TTC549 (cell line): ENCODE results near the gene PHF24.

Experiments
- FAIRE-seq: peaks from 2 replicates; lab custom pipeline; 2012; peaks lifted over from hg19 to GRCh38; lab: Jason Lieb, UNC

PHF24 gene

GRCh38 chr9:34984049-34984448, 26.0 kb downstream of the PHF24 start:
- no peak for FAIRE-seq

- no peak for FAIRE-seq
These were observed 27.3 kb downstream of the PHF24 start for GRCh38 chr9:34985311-34985899.

GRCh38 chr9:34986540-34987047, 28.5 kb downstream of the PHF24 start:
- no peak for FAIRE-seq

GRCh38 chr9:34987160-34987901, 29.2 kb downstream of the PHF24 start:
- FAIRE-seq = no peak

GRCh38 chr9:34988218-34989002, 30.3 kb downstream of the PHF24 start:
- no peak for FAIRE-seq

- FAIRE-seq = peak; percentile 90
These were observed 31.2 kb downstream of the PHF24 start, which contains the start of gene DNAJB5 for GRCh38 chr9:34989003-34989945. TSS of gene DNAJB5 (plus strand) at chr9:34989745. CDS start at chr9:34990631, 886 bp downstream.

GRCh38 chr9:34989946-34990635, 32.0 kb downstream of the PHF24 start:
- no peak for FAIRE-seq

GRCh38 chr9:34990908-34991606, 33.0 kb downstream of the PHF24 start:
- FAIRE-seq = no peak

- no peak for FAIRE-seq
These were observed 33.7 kb downstream of the PHF24 start for GRCh38 chr9:34991607-34992375.

GRCh38 chr9:34992376-34992951, 34.4 kb downstream of the PHF24 start:
- no peak for FAIRE-seq

- no peak for FAIRE-seq
These were observed 35.6 kb downstream of the PHF24 start for GRCh38 chr9:34993502-34994259.

GRCh38 chr9:34994260-34994899, 36.3 kb downstream of the PHF24 start:
- no peak for FAIRE-seq

GRCh38 chr9:34994900-34995669, 37.0 kb downstream of the PHF24 start:
- FAIRE-seq = no peak

- FAIRE-seq = no peak
These were observed 37.6 kb downstream of the PHF24 start for GRCh38 chr9:34995670-34996060.

GRCh38 chr9:34996181-34996904, 38.3 kb downstream of the PHF24 start:
- FAIRE-seq = no peak

GRCh38 chr9:34996905-34997279, 38.8 kb downstream of the PHF24 start:
- no peak for FAIRE-seq

GRCh38 chr9:34997379-34997781, 39.3 kb downstream of the PHF24 start:
- no peak for FAIRE-seq
